ENCODE measurements around the gene FSIP1. TPM values are rescaled to one million over a fixed set of nuclear protein-coding genes. Genes with fewer than 3 reads are reported as not detected.

FSIP1 gene
- total and polyA plus RNA-seq, 9 of the 15 experiments (the other 6 are each of a cell fraction or from before 2014, with no cell fraction given): 0.07 to 0.51 (median 0.29) TPM

DNA sequence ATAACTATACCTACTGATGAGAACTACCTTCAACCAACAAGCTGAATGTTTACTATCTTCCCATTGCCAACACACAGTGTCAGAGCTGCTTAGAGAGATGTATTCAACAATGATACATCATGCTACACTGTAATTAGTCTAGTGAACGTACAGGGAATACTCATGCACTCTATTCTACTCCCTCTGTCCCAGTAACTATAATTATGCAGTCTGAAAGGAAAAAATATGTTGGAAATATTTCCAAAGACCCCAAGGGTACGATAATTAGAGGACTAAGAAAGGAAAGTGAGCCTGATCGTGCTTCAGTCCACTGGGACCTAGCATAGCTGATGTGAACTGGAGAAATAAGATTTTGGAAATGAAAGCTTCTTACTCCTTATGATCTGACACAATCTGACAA is 36.9 kb upstream of the FSIP1 start:
- CTCF ChIA-PET (ENCODE audit: low intra/inter-chr PET ratio): no interaction called here
- WGBS (ENCODE audit: insufficient coverage, low coverage, missing lambda C conversion rate): 3% methylated on average over 3 of the region's 3 CpGs

DNA sequence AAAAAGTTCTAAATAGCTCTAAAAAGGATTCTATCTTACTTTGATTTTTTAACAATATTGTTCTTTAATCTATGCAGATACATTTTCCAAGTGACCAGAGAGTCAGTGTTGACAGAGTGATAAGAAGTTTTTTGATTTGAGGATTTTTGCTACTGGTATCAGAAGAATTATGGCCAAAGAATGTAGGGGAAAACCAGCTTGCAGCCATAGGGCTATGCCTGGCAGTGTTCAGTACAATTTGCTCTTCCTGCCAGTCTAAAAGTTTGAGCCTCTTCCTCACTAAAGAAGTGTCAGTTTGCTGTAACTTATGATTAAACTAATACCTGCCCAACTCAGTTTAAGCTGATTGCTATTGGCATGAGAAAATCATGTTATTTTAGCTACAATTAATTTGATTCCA is 35.3 kb upstream of the FSIP1 start:
- DNase-seq (ENCODE audit: extremely low read depth in 1 of 4, low spot score in 3 of 4) (no peak), ATAC-seq (no peak), FAIRE-seq (no peak)
- Histone ChIP-seq H3K36me3 (ENCODE audit: control insufficient read depth, insufficient read depth, low read length) (no peaks in the 10 kb centered on the region), H3K9me3 (replicated peaks; ENCODE audit: control insufficient read depth, insufficient read depth, low read depth, low read length) (no peaks in the 10 kb centered on the region), H3K4me2 (ENCODE audit: insufficient read depth, low read length) (no peak overlapping the region), H3K79me2 (ENCODE audit: control insufficient read depth, insufficient read depth, low read length) (no peaks in the 10 kb centered on the region), H3K9ac (ENCODE audit: insufficient read depth in 1 of 2, low read depth in 2 of 2, low read length in 2 of 2) (no peak overlapping the region), H3K27ac (ENCODE audit: extremely low read depth, low read depth, low read length) (no peak overlapping the region), H3K27me3 (ENCODE audit: control insufficient read depth in 2 of 2, insufficient read depth in 2 of 2, low read length in 2 of 2) (peaks cover 4 to 8% of the 10 kb centered on the region in 2 experiments; a peak in 3 of 5 replicates), H4K20me1 (replicated peaks; ENCODE audit: control insufficient read depth, insufficient read depth, low read length) (no peaks in the 10 kb centered on the region), H3K4me1 (replicated peaks in 1 of 2; ENCODE audit: control insufficient read depth in 2 of 2, insufficient read depth in 2 of 2, low read length in 2 of 2) (no peaks in the 10 kb centered on the region), H3K4me3 (no peak overlapping the region), H3K9me1 (ENCODE audit: control insufficient read depth, insufficient read depth, low read length) (no peaks in the 10 kb centered on the region), H2AFZ (ENCODE audit: low read depth, low read length) (no peak overlapping the region)
- BruUV-seq (replicated peaks): no TSS peak
- ChIA-PET POLR2A (interaction anchor here (0.6 to 1.7 kb wide), 3 partner anchors 34 to 713 kb away, joined by 3 to 4 read pairs (median 3); no protein-coding TSS in a partner anchor), CTCF (ENCODE audit: low intra/inter-chr PET ratio) (no interaction called here)
- intact Hi-C loops (cut with micrococcal nuclease): no loop called here
- in situ Hi-C loops (cut with MboI): no loop called here
- TF ChIP-seq, protein P1, sequence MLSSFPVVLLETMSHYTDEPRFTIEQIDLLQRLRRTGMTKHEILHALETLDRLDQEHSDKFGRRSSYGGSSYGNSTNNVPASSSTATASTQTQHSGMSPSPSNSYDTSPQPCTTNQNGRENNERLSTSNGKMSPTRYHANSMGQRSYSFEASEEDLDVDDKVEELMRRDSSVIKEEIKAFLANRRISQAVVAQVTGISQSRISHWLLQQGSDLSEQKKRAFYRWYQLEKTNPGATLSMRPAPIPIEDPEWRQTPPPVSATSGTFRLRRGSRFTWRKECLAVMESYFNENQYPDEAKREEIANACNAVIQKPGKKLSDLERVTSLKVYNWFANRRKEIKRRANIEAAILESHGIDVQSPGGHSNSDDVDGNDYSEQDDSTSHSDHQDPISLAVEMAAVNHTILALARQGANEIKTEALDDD (IDR thresholded peaks at IDR 0.05): no peak
- no peak for TF ChIP-seq GTF2A2 (tag; IDR thresholded peaks at IDR 0.05)
- TF ChIP-seq SRSF7 (optimal IDR thresholded peaks at IDR 0.05; ENCODE audit: low read depth, low read length): no peak
- TF ChIP-seq ZNF644 (tag; IDR thresholded peaks at IDR 0.05; ENCODE audit: low read depth): no peak
- no peak for TF ChIP-seq POLR3A (IDR thresholded peaks at IDR 0.05; ENCODE audit: borderline replicate concordance, extremely low read depth, insufficient read depth, insufficient read length)
- TF ChIP-seq POLR2AphosphoS5 (IDR thresholded peaks at IDR 0.05; ENCODE audit: control insufficient read depth, insufficient read depth, low read depth, low read length): no peak
- TF ChIP-seq TEAD2 (tag; IDR thresholded peaks at IDR 0.05): no peak
- TF ChIP-seq NFE2L1 (tag; IDR thresholded peaks at IDR 0.05; ENCODE audit: borderline replicate concordance, low read depth): no peak
- TF ChIP-seq, protein P2, sequence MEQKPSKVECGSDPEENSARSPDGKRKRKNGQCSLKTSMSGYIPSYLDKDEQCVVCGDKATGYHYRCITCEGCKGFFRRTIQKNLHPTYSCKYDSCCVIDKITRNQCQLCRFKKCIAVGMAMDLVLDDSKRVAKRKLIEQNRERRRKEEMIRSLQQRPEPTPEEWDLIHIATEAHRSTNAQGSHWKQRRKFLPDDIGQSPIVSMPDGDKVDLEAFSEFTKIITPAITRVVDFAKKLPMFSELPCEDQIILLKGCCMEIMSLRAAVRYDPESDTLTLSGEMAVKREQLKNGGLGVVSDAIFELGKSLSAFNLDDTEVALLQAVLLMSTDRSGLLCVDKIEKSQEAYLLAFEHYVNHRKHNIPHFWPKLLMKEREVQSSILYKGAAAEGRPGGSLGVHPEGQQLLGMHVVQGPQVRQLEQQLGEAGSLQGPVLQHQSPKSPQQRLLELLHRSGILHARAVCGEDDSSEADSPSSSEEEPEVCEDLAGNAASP (IDR thresholded peaks at IDR 0.05): no peak

More for the DNA sequence above, 36.9 kb upstream of the FSIP1 start:
- DNase-seq (ENCODE audit: extremely low read depth in 1 of 4, low spot score in 3 of 4) (no peak), ATAC-seq (no peak), FAIRE-seq (no peak)
- no peak overlapping the region for H3K4me2 ChIP-seq (ENCODE audit: insufficient read depth, low read length)
- no peaks in the 10 kb centered on the region for H3K79me2 ChIP-seq (ENCODE audit: control insufficient read depth, insufficient read depth, low read length)
- TF ChIP-seq TCFL5 (CRISPR knock-in tag; conservative IDR thresholded peaks at IDR 0.05) (no peak), ZNF311 (CRISPR knock-in tag; IDR thresholded peaks at IDR 0.05) (no peak), ZNF124 (CRISPR knock-in tag; IDR thresholded peaks at IDR 0.05) (no peak), ZNF717 (CRISPR knock-in tag; IDR thresholded peaks at IDR 0.05) (no peak), ZNF354B (CRISPR knock-in tag; IDR thresholded peaks at IDR 0.05) (no peak), ILF3 (IDR thresholded peaks at IDR 0.05; ENCODE audit: borderline replicate concordance) (no peak), CREM (IDR thresholded peaks at IDR 0.05; ENCODE audit: low read depth) (no peak)
- TF ChIP-seq, protein P3, sequence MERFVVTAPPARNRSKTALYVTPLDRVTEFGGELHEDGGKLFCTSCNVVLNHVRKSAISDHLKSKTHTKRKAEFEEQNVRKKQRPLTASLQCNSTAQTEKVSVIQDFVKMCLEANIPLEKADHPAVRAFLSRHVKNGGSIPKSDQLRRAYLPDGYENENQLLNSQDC (CRISPR knock-in tag; IDR thresholded peaks at IDR 0.05): no peak
- H3K36me3 ChIP-seq (ENCODE audit: control insufficient read depth, insufficient read depth, low read length): no peaks in the 10 kb centered on the region
- H3K27ac ChIP-seq (ENCODE audit: extremely low read depth, low read depth, low read length): no peak overlapping the region
- intact Hi-C loops (cut with micrococcal nuclease): no loop called here
- no peaks in the 10 kb centered on the region for H4K20me1 ChIP-seq (replicated peaks; ENCODE audit: control insufficient read depth, insufficient read depth, low read length)
- no peaks in the 10 kb centered on the region for H3K9me1 ChIP-seq (ENCODE audit: control insufficient read depth, insufficient read depth, low read length)
- H2AFZ ChIP-seq (ENCODE audit: low read depth, low read length): no peak overlapping the region
- BruUV-seq (replicated peaks): no TSS peak
- peaks cover 4 to 8% of the 10 kb centered on the region in 2 experiments; a peak in 3 of 5 replicates for H3K27me3 ChIP-seq (ENCODE audit: control insufficient read depth in 2 of 2, insufficient read depth in 2 of 2, low read length in 2 of 2)
- in situ Hi-C loops (cut with MboI): no loop called here
- no peaks in the 10 kb centered on the region for H3K4me1 ChIP-seq (replicated peaks in 1 of 2; ENCODE audit: control insufficient read depth in 2 of 2, insufficient read depth in 2 of 2, low read length in 2 of 2)
- H3K4me3 ChIP-seq: no peak overlapping the region
- no peaks in the 10 kb centered on the region for H3K9me3 ChIP-seq (replicated peaks; ENCODE audit: control insufficient read depth, insufficient read depth, low read depth, low read length)
- POLR2A ChIA-PET: interaction anchor here (0.6 to 1.2 kb wide), 2 partner anchors 22 to 42 kb away, joined by 3 to 4 read pairs; no protein-coding TSS in a partner anchor
- H3K9ac ChIP-seq (ENCODE audit: insufficient read depth in 1 of 2, low read depth in 2 of 2, low read length in 2 of 2): no peak overlapping the region

Measured in K562 (cell line).